Loucy (cell line): Measurements from ENCODE around the gene RFNG.

ENCODE experiments used
- H2AFZ ChIP-seq: fragments of 200-600 bp; sonication (generic); 2 replicates; pipeline ENCODE4 v1.6.0; 2016; ENCODE audit warnings: antibody characterized with exemption, mild to moderate bottlenecking, low read length, moderate library complexity
- H3F3A ChIP-seq: fragments of 200-600 bp; 2 replicates; pipeline ENCODE4 v1.6.0; 2016; ENCODE audit warnings: antibody characterized with exemption, low read depth, mild to moderate bottlenecking
- H3K27me3 ChIP-seq: fragments of 200-600 bp; sonication (generic); 2 replicates; pipeline ENCODE4 v1.6.1; 2014; ENCODE audit warnings: low read length, mild to moderate bottlenecking; ENCODE audit not compliant: insufficient read depth, poor library complexity, severe bottlenecking
- H3K36me3 ChIP-seq: fragments of 200-600 bp; sonication (generic); 2 replicates; pipeline ENCODE4 v1.6.1; 2016; ENCODE audit warnings: low read length; ENCODE audit not compliant: insufficient read depth
- H3K4me1 ChIP-seq: fragments of 200-600 bp; sonication (generic); 2 replicates; pipeline ENCODE4 v1.5.1; 2014; ENCODE audit warnings: low read length, mild to moderate bottlenecking; ENCODE audit not compliant: insufficient read depth, poor library complexity, severe bottlenecking
- H3K4me2 ChIP-seq: fragments of 200-600 bp; sonication (generic); 2 replicates; pipeline ENCODE4 v1.6.0; 2014; ENCODE audit warnings: antibody characterized with exemption, low read length, low read depth, mild to moderate bottlenecking; ENCODE audit not compliant: poor library complexity, severe bottlenecking
- H3K4me3 ChIP-seq: fragments of 200-600 bp; sonication (generic); 2 replicates; pipeline ENCODE4 v1.5.1; 2014; ENCODE audit warnings: low read length, mild to moderate bottlenecking, mixed read lengths; ENCODE audit not compliant: poor library complexity, severe bottlenecking
- H3K79me2 ChIP-seq: fragments of 200-600 bp; sonication (generic); 2 replicates; pipeline ENCODE4 v1.6.1; 2014; ENCODE audit warnings: low read length; ENCODE audit not compliant: insufficient read depth
- H3K9ac ChIP-seq: fragments of 200-600 bp; sonication (generic); 2 replicates; pipeline ENCODE4 v1.6.0; 2014; ENCODE audit warnings: mild to moderate bottlenecking, low read depth, low read length, moderate library complexity; ENCODE audit not compliant: poor library complexity, severe bottlenecking
- H3K9me2 ChIP-seq: fragments of 200-600 bp; sonication (generic); replicated peaks from 2 replicates; pipeline ENCODE4 v1.6.1; 2016; ENCODE audit warnings: low read depth, low read length, mixed read lengths
- H3K9me3 ChIP-seq: fragments of 200-600 bp; sonication (generic); 2 replicates; pipeline ENCODE4 v1.6.1; 2014; ENCODE audit warnings: mild to moderate bottlenecking, antibody characterized with exemption, low read length, low read depth; ENCODE audit not compliant: insufficient read depth
- H4K20me1 ChIP-seq: fragments of 200-600 bp; sonication (generic); 2 replicates; pipeline ENCODE4 v1.6.0; 2014; ENCODE audit warnings: antibody characterized with exemption, low read length, mild to moderate bottlenecking; ENCODE audit not compliant: insufficient read depth, poor library complexity, severe bottlenecking
- EZH2phosphoT487 ChIP-seq: fragments of 200-600 bp; IDR thresholded peaks from 2 replicates; pipeline ENCODE4 v1.6.1; 2018; ENCODE audit warnings: antibody characterized with exemption, mild to moderate bottlenecking, moderate library complexity, borderline replicate concordance
- TF ChIP-seq, protein P1 (sequence below): fragments of 200-600 bp; sonication (generic); conservative IDR thresholded peaks from 2 replicates; pipeline ENCODE4 v1.5.1; 2014; ENCODE audit warnings: mild to moderate bottlenecking, antibody characterized with exemption, low read length

RFNG gene

DNA sequence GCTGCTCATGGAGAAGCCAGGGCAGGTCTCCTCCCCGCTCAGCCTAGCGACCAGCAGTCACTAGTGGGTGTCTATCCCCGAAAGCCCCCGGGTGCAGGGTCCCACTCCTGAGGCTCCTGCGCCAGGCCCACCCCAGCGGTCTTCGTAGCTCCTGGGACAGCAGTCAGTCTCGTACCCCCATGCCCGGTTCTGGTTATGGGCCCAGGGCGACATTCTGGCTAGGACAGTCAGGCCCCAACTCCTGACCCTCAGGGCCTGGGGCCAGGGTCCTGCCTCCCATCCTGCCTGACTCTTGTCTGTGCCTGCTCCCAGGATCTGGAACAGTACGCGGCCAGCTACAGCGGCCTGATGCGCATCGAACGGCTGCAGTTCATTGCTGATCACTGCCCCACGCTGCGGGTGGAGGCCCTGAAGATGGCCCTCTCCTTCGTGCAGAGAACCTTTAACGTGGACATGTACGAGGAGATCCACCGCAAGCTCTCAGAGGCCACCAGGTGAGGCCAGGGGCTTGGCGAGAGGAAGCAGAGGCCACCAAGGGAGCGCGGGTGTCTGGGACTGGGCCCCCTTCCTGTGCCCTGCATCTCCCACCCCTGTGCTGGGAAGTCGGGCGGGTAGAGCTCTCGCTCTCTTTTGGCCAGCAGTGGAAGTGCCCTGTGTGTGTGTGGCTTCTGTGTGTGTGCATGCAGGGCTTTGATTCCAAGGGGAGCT is 2.1 kb upstream of the RFNG start:
- H2AFZ ChIP-seq = no peak overlapping the region

DNA sequence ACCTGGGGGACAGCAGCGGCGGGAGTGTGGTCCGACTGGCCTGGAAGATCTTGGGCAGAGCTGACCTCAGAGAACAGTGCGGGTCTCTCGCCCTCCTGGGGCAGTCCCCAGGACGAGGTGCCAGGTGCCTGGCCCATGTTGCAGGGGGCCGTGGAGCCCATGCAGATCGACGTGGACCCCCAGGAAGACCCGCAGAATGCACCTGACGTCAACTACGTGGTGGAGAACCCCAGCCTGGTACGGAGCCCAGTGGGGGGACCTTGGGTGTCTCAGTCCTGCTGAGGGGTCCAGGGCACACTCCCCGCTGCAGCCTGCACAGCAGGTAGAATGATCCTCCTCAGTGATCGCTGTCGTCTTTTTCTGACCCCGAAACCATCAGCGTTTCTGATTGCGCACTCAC is 1.5 kb upstream of the RFNG start:
- Histone ChIP-seq H3K4me3 (peak overlapping the region; percentile 93), H3K79me2 (peaks cover 28% of the 10 kb centered on the region), H3K9me3 (no peaks in the 10 kb centered on the region), H3K27me3 (no peaks in the 10 kb centered on the region), H2AFZ (no peak overlapping the region), H3K4me1 (peaks cover 21% of the 10 kb centered on the region), H3K9me2 (no peaks in the 10 kb centered on the region), H4K20me1 (peaks cover 11% of the 10 kb centered on the region), H3F3A (no peaks in the 10 kb centered on the region), H3K9ac (peak overlapping the region; percentile 70), H3K4me2 (peak overlapping the region; percentile 71), H3K36me3 (peaks cover 21% of the 10 kb centered on the region; the same call in 1 of the 2 replicates)
- TF ChIP-seq EZH2phosphoT487 = no peak
- TF ChIP-seq, protein P1, sequence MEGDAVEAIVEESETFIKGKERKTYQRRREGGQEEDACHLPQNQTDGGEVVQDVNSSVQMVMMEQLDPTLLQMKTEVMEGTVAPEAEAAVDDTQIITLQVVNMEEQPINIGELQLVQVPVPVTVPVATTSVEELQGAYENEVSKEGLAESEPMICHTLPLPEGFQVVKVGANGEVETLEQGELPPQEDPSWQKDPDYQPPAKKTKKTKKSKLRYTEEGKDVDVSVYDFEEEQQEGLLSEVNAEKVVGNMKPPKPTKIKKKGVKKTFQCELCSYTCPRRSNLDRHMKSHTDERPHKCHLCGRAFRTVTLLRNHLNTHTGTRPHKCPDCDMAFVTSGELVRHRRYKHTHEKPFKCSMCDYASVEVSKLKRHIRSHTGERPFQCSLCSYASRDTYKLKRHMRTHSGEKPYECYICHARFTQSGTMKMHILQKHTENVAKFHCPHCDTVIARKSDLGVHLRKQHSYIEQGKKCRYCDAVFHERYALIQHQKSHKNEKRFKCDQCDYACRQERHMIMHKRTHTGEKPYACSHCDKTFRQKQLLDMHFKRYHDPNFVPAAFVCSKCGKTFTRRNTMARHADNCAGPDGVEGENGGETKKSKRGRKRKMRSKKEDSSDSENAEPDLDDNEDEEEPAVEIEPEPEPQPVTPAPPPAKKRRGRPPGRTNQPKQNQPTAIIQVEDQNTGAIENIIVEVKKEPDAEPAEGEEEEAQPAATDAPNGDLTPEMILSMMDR = no peak

More for the DNA sequence above, 2.1 kb upstream of the RFNG start:
- H3K27me3 ChIP-seq = no peaks in the 10 kb centered on the region
- peaks cover 28% of the 10 kb centered on the region for H3K79me2 ChIP-seq
- no peaks in the 10 kb centered on the region for H3F3A ChIP-seq
- peaks cover 11% of the 10 kb centered on the region for H4K20me1 ChIP-seq
- H3K36me3 ChIP-seq = peaks cover 23% of the 10 kb centered on the region; the same call in 1 of the 2 replicates
- no peaks in the 10 kb centered on the region for H3K9me3 ChIP-seq
- H3K4me3 ChIP-seq = peak overlapping the region; percentile 93
- peak overlapping the region; percentile 71 for H3K4me2 ChIP-seq
- H3K9ac ChIP-seq = peak overlapping the region; percentile 70
- H3K9me2 ChIP-seq = no peaks in the 10 kb centered on the region
- H3K4me1 ChIP-seq = peaks cover 21% of the 10 kb centered on the region
- TF ChIP-seq, protein P1 = no peak
- TF ChIP-seq EZH2phosphoT487 = no peak

DNA sequence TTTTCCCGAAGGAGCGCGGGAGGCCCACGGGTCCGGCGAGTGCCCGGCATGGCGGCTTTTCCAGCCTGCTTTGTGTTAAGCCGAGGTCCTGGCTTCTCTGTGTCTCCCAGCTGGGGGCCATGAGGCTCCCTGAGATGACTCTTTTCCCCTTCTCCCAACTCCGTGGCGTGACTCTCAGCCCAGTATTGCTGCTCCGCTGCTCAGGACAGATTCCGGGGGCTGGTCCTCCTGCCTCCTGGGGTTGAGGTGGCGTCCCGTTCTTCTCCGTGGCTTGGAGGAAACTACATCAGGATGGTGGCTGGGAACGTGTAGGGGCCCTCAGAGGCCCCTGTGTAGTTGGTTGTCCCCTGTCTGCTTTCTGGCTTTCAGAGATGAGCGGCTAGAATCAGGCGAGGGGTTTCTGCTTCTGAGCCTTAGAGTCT is 1.0 kb upstream of the RFNG start:
- no peak for TF ChIP-seq EZH2phosphoT487
- TF ChIP-seq, protein P1 = no peak
- H3K27me3 ChIP-seq = no peaks in the 10 kb centered on the region
- H3K9ac ChIP-seq = peak overlapping the region; percentile 70
- no peaks in the 10 kb centered on the region for H3K9me3 ChIP-seq
- H3F3A ChIP-seq = no peaks in the 10 kb centered on the region
- H3K36me3 ChIP-seq = peaks cover 16% of the 10 kb centered on the region; the same call in 1 of the 2 replicates
- H3K4me1 ChIP-seq = peaks cover 21% of the 10 kb centered on the region
- H3K4me3 ChIP-seq = peak overlapping the region; percentile 93
- peak overlapping the region; percentile 71 for H3K4me2 ChIP-seq
- H2AFZ ChIP-seq = no peak overlapping the region
- H3K9me2 ChIP-seq = no peaks in the 10 kb centered on the region
- peaks cover 28% of the 10 kb centered on the region for H3K79me2 ChIP-seq
- peaks cover 11% of the 10 kb centered on the region for H4K20me1 ChIP-seq
